Tibial nerve (tissue), 4 donors: ENCODE measurements around the gene DCAF4. TPM values are rescaled to one million over a fixed set of nuclear protein-coding genes. Genes with fewer than 3 reads are reported as not detected.

ENCODE experiments used
- DNase-seq, 2 donors: peaks; one replicate each; pipeline ENCODE4 v3.0.0-alpha.2; 2019; ENCODE audit warnings: low spot score in 2 of 2
- H3K27ac ChIP-seq, 4 donors: fragments of 200-600 bp; sonication (generic) in 3 of 4; one replicate each; pipeline ENCODE4 v1.5.1; 2017 to 2019; ENCODE audit warnings: mild to moderate bottlenecking in 1 of 4
- H3K27me3 ChIP-seq, 2 donors: fragments of 200-600 bp; sonication (generic) in 1 of 2; one replicate each; pipeline versions ENCODE4 v1.5.1 to v1.6.0; 2017 to 2019
- H3K36me3 ChIP-seq, 3 donors: fragments of 200-600 bp; sonication (generic); one replicate each; pipeline ENCODE4 v1.5.1; 2018 to 2019
- H3K4me1 ChIP-seq, 4 donors: fragments of 200-600 bp; sonication (generic) in 3 of 4; one replicate each; pipeline ENCODE4 v1.5.1; 2017 to 2019
- H3K4me3 ChIP-seq, 4 donors: fragments of 200-600 bp; sonication (generic) in 3 of 4; one replicate each; pipeline ENCODE4 v1.5.1; 2017 to 2019; ENCODE audit warnings: mild to moderate bottlenecking in 1 of 4, moderate library complexity in 1 of 4
- H3K9me3 ChIP-seq, 4 donors: fragments of 200-600 bp; sonication (generic) in 3 of 4; one replicate each; pipeline ENCODE4 v1.5.1; 2017 to 2019
- CTCF ChIP-seq, 5 experiments: fragments of 200-600 bp in 3 of 5; fragments of 450-650 bp in 2 of 5; sonication (generic) in 3 of 5; IDR thresholded peaks; one replicate each; pipeline ENCODE4 v1.5.1; 2016 to 2019; ENCODE audit warnings: antibody characterized with exemption in 5 of 5, mild to moderate bottlenecking in 3 of 5, moderate library complexity in 2 of 5
- EP300 ChIP-seq, 2 donors: sonication (generic); formaldehyde crosslinking; IDR thresholded peaks; one replicate each; pipeline ENCODE4 v1.6.1; 2017; ENCODE audit warnings: antibody characterized with exemption in 2 of 2, mild to moderate bottlenecking in 1 of 2
- POLR2A ChIP-seq, 2 donors: fragments of 450-650 bp; IDR thresholded peaks; one replicate each; pipeline ENCODE4 v1.6.1; 2017; ENCODE audit warnings: antibody characterized with exemption in 2 of 2, mild to moderate bottlenecking in 2 of 2, moderate library complexity in 2 of 2
- WGBS, 2 donors: methylation state at CpG; one replicate each; pipeline ENCODE4 v1.1.5; 2018; 5-methylcytosine and 5-hydroxymethylcytosine counted together
- total RNA-seq, 4 donors: library from RNA; depleted of rRNA; stranded (reverse); fragments of >200 nt; gene quantifications; one replicate each; pipeline ENCODE4 v1.1.0, GENCODE V29; 2016

Gene DCAF4
- total RNA-seq, 4 donors from 2014 or later, result 6.6 to 84.1 (median 20.2) TPM

GRCh38 chr14:72906879-72907278 lies 19.4 kb upstream of the DCAF4 start:
- Histone ChIP-seq H3K27ac (no peak overlapping the region), H3K27me3 (peaks cover 0 to 7% of the 10 kb centered on the region in 2 donors), H3K36me3 (no peaks in the 10 kb centered on the region), H3K9me3 (no peaks in the 10 kb centered on the region), H3K4me3 (no peak overlapping the region), H3K4me1 (peaks cover 0 to 3% (median 0%) of the 10 kb centered on the region in 4 donors)
- WGBS, 2 donors, result 28 to 36% methylated on average over 1 of the region's 1 CpG
- DNase-seq, result no peak
- no peak for TF ChIP-seq POLR2A (IDR thresholded peaks at IDR 0.05)
- TF ChIP-seq CTCF (IDR thresholded peaks at IDR 0.05), result no peak
- no peak for TF ChIP-seq EP300 (IDR thresholded peaks at IDR 0.05)

GRCh38 chr14:72907886-72908285 lies 18.4 kb upstream of the DCAF4 start:
- Histone ChIP-seq H3K4me1 (peaks cover 0 to 3% (median 0%) of the 10 kb centered on the region in 4 donors), H3K36me3 (no peaks in the 10 kb centered on the region), H3K4me3 (no peak overlapping the region), H3K27ac (no peak overlapping the region), H3K9me3 (no peaks in the 10 kb centered on the region), H3K27me3 (peaks cover 0 to 7% of the 10 kb centered on the region in 2 donors)
- TF ChIP-seq POLR2A (IDR thresholded peaks at IDR 0.05) (no peak), EP300 (IDR thresholded peaks at IDR 0.05) (no peak), CTCF (IDR thresholded peaks at IDR 0.05) (no peak)
- WGBS, 2 donors, result 44 to 46% methylated on average over 5 of the region's 5 CpGs
- no peak for DNase-seq

DNA sequence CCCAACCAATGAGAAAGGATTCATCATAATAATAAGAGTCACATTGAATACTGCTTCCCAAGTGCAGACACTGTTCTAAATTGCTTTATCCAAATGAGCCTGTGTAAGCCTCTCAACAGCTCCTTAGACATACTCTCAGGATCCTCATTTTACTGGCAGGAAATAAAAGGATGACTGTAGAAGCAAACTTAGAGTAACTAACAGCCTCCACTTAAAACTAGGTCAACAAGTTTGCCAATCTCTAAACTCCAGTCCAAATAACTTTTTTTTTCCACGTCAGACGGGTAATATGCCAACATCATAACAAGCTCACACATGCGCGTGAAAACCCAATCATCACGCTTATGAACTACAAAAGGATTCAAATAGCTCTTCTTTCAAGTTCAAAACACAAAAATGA lies 17.1 kb upstream of the DCAF4 start:
- no peak overlapping the region for H3K27ac ChIP-seq
- H3K4me3 ChIP-seq, result no peak overlapping the region
- H3K36me3 ChIP-seq, result no peaks in the 10 kb centered on the region
- no peaks in the 10 kb centered on the region for H3K9me3 ChIP-seq
- WGBS, 2 donors, result 69 to 82% methylated on average over 5 of the region's 5 CpGs
- H3K4me1 ChIP-seq, result peaks cover 0 to 3% (median 0%) of the 10 kb centered on the region in 4 donors
- TF ChIP-seq EP300 (IDR thresholded peaks at IDR 0.05) (no peak), POLR2A (IDR thresholded peaks at IDR 0.05) (no peak)
- DNase-seq, result no peak
- peaks cover 0 to 7% of the 10 kb centered on the region in 2 donors for H3K27me3 ChIP-seq

- 29 to 36% methylated on average over 2 of the region's 2 CpGs for whole genome bisulfite sequencing, 2 donors
- DNase-seq, result no peak
- no peak overlapping the region for H3K4me3 ChIP-seq
- TF ChIP-seq POLR2A (IDR thresholded peaks at IDR 0.05), result no peak
- no peak for TF ChIP-seq CTCF (IDR thresholded peaks at IDR 0.05)
- TF ChIP-seq EP300 (IDR thresholded peaks at IDR 0.05), result no peak
- H3K9me3 ChIP-seq, result no peaks in the 10 kb centered on the region
- H3K4me1 ChIP-seq, result no peaks in the 10 kb centered on the region
- H3K36me3 ChIP-seq, result no peaks in the 10 kb centered on the region
- no peaks in the 10 kb centered on the region for H3K27me3 ChIP-seq
- H3K27ac ChIP-seq, result no peak overlapping the region
Observed at GRCh38 chr14:72913809-72914208, 12.5 kb upstream of the DCAF4 start.

- Histone ChIP-seq H3K9me3 (no peaks in the 10 kb centered on the region), H3K36me3 (no peaks in the 10 kb centered on the region), H3K4me1 (no peaks in the 10 kb centered on the region), H3K4me3 (no peak overlapping the region), H3K27ac (no peak overlapping the region), H3K27me3 (no peaks in the 10 kb centered on the region)
- no peak for DNase-seq
- TF ChIP-seq EP300 (IDR thresholded peaks at IDR 0.05), result no peak
- TF ChIP-seq CTCF (IDR thresholded peaks at IDR 0.05), result no peak
- no peak for TF ChIP-seq POLR2A (IDR thresholded peaks at IDR 0.05)
- WGBS, 2 donors, result 67 to 69% methylated on average over 6 of the region's 6 CpGs
Observed at GRCh38 chr14:72916174-72916573, 10.1 kb upstream of the DCAF4 start.
